ENCODE measurements around the gene CDH1.
A peak's percentile ranks its signal among the peaks of the same experiment; 100 is the strongest.

CDH1 gene

DNA sequence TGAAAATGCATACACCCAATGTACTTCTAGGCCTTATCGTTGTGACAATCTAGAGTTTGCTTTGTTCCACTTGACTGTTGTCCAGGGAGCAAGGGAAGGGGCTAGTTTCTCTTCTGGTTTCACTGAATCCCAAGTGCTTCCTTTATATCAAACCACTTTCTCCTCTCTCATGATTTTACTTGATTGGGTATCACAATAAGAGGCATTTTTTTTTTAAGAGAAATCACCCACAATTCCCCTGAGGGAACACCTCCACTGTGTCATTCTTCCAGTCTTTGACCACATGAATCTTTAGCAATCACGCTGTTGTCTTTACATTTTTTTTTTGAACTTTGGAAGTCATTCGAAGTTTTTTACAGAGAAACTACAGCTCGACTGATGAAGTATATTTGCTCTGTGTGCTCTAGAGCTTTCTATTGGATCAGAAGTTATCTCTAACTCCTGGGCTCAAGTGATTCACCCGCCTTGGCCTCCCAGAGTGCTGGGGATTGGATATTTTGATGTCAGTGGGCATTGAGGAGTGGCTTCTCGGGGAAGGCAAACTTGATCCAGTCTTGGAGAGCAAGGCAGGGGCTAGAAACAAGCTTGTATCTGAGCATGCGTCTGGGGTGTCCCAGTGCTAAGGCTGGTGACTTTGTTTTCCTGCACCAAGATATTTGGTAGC, 3.0 kb downstream of the CDH1 start:
- peaks cover 44% of the 10 kb centered on the region for H3K27me3 Mint-ChIP-seq (ENCODE audit: low read depth)
- peak overlapping the region; percentile 18 to 65 (median 63) for H3K27ac Mint-ChIP-seq
- H3K36me3 Mint-ChIP-seq (ENCODE audit: low read depth), result no peaks in the 10 kb centered on the region
- peak overlapping the region; percentile 11 to 46 (median 33) for H3K4me3 Mint-ChIP-seq
- H3K9me3 Mint-ChIP-seq, result no peaks in the 10 kb centered on the region
- TF ChIP-seq, protein P1, sequence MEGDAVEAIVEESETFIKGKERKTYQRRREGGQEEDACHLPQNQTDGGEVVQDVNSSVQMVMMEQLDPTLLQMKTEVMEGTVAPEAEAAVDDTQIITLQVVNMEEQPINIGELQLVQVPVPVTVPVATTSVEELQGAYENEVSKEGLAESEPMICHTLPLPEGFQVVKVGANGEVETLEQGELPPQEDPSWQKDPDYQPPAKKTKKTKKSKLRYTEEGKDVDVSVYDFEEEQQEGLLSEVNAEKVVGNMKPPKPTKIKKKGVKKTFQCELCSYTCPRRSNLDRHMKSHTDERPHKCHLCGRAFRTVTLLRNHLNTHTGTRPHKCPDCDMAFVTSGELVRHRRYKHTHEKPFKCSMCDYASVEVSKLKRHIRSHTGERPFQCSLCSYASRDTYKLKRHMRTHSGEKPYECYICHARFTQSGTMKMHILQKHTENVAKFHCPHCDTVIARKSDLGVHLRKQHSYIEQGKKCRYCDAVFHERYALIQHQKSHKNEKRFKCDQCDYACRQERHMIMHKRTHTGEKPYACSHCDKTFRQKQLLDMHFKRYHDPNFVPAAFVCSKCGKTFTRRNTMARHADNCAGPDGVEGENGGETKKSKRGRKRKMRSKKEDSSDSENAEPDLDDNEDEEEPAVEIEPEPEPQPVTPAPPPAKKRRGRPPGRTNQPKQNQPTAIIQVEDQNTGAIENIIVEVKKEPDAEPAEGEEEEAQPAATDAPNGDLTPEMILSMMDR (IDR thresholded peaks at IDR 0.05; ENCODE audit: unreplicated experiment in 3 of 3), result no peak
- H3K4me1 Mint-ChIP-seq, result peaks cover 55% of the 10 kb centered on the region

DNA sequence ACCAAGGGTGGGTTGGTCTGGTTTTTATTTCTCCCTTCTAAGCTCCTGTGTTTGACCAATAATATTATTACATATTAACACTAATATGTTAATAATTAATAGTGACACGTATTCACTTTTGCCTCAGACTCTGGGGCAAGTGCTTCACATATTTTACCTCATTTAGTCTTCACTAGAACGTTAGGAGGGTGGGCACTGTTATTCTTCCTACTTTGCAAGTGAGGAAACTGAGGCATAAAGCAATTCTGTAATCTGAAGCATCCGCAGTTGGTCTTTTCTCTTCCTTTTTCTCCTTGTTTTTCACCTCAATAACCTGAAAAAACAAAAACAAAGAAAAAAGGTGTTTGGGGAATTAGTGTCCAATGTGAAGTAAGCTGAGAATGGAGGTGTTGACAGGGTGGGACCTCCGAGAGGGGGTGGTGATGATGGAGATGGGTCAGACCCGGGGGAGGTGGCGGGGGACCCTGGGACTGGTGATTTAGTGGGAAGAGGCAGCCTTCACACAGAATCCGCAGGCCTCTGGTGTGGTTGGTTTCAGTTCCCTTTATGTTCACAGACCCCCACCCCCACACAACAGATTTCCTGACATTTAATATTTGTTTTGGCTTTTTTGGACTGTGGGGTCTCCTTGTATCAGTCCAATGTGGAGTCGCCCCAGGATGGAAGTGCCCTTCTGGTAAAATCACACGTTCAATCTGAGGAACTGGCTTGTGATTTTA, 3.7 kb downstream of the CDH1 start:
- Mint-ChIP-seq H3K4me1 (peaks cover 55% of the 10 kb centered on the region), H3K4me3 (peak overlapping the region in 1 of 3 experiments; percentile 11), H3K27me3 (ENCODE audit: low read depth) (peaks cover 39% of the 10 kb centered on the region), H3K9me3 (no peaks in the 10 kb centered on the region), H3K36me3 (ENCODE audit: low read depth) (no peaks in the 10 kb centered on the region), H3K27ac (peak overlapping the region; percentile 18 to 74 (median 65))
- TF ChIP-seq, protein P1 (IDR thresholded peaks at IDR 0.05; ENCODE audit: unreplicated experiment in 3 of 3), result no peak

DNA sequence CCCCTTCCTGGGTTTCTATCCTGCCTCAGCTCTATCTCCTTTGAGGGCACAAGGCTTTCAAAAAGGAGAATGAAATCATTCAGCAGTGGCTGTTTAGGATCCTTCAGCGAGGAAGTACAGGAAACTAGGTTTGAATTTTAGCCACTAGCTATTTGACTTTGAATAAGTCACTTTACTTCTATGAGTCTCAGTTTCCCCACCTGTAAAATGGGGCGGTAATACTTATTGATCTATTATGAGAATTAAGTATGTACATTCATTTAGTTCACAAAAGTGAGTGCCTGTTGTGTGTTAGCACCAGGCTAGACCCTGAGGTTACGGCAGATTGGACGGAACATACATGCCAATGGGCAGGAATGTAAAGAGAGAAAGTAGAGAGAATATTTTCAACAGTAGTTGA, 6.6 kb downstream of the CDH1 start:
- Mint-ChIP-seq H3K36me3 (ENCODE audit: low read depth) (no peaks in the 10 kb centered on the region), H3K27me3 (ENCODE audit: low read depth) (peaks cover 16% of the 10 kb centered on the region), H3K27ac (peak overlapping the region in 1 of 3 experiments; percentile 86), H3K9me3 (no peaks in the 10 kb centered on the region), H3K4me3 (no peak overlapping the region), H3K4me1 (peaks cover 47% of the 10 kb centered on the region)
- TF ChIP-seq, protein P1 (IDR thresholded peaks at IDR 0.05; ENCODE audit: unreplicated experiment in 3 of 3), result no peak

DNA sequence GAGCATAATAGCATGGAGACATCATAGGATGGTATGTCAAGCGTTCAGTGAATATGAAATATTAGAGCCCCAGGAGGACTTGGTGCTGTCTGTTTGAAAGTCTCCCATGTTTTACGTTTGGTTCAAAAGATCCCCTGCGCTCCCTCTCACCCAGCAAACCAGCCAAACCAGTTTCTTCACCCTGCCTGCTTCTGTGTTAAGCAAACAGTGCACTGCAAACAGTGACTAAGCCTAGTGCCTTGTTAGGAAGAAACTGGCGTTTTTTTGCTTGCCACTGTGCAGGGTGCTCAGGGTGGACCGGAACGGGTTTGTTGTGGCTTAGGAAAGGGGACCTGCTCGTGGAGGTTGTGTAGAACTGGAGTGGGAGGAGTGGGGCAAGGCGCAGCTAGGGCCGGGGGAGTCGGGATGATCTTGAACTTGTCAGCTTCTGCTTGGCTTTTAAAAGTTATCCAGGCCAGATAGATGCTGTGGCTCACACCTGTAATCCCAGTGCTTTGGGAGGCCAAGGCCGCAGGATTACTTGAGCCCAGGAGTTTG, 7.7 kb downstream of the CDH1 start:
- peaks cover 12% of the 10 kb centered on the region for H3K27me3 Mint-ChIP-seq (ENCODE audit: low read depth)
- H3K9me3 Mint-ChIP-seq, result no peaks in the 10 kb centered on the region
- TF ChIP-seq, protein P1 (IDR thresholded peaks at IDR 0.05; ENCODE audit: unreplicated experiment in 3 of 3), result no peak
- no peaks in the 10 kb centered on the region for H3K36me3 Mint-ChIP-seq (ENCODE audit: low read depth)
- peak overlapping the region in 1 of 3 experiments; percentile 22 for H3K4me3 Mint-ChIP-seq
- H3K4me1 Mint-ChIP-seq, result peaks cover 46% of the 10 kb centered on the region
- H3K27ac Mint-ChIP-seq, result peak overlapping the region; percentile 34 to 86 (median 42)

DNA sequence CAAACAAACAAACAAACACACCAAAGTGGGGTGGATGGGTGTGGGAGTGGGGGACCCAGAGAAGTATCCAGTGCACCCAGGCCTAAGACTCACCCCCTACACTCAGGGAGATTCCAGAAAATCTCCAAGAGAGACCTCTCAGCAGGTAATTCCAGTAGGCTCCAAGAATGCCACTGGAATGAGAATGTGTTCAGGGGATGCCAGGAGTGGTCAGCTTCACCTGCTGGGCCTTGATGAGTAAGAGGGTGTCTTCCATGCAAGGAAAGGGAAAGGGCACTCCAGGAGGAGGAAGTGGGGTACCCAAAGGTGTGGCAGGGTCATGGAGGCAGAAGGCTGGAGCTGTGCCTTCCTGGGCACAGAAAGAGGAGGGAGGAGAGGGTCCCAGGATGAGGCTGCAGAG, 9.9 kb downstream of the CDH1 start:
- H3K4me1 Mint-ChIP-seq, result peaks cover 30% of the 10 kb centered on the region
- no peak overlapping the region for H3K4me3 Mint-ChIP-seq
- H3K27me3 Mint-ChIP-seq (ENCODE audit: low read depth), result peaks cover 4% of the 10 kb centered on the region
- H3K27ac Mint-ChIP-seq, result no peak overlapping the region
- H3K9me3 Mint-ChIP-seq, result no peaks in the 10 kb centered on the region
- H3K36me3 Mint-ChIP-seq (ENCODE audit: low read depth), result no peaks in the 10 kb centered on the region
- TF ChIP-seq, protein P1 (IDR thresholded peaks at IDR 0.05; ENCODE audit: unreplicated experiment in 3 of 3), result no peak
